SK-N-SH treated with all-trans-retinoic acid at 6 μM for 48 hours (cell line): Measurements from ENCODE around the gene SORCS3.

Experiments
- ATAC-seq: fragments of 200-7000 bp; cut with Tn5 transposase; 3 replicates; pipeline ENCODE4 v1.9.1; 2020; ENCODE audit warnings: mild to moderate bottlenecking, moderate library complexity
- ARNTL ChIP-seq: fragments of 450-650 bp; formaldehyde crosslinking; IDR thresholded peaks from 2 replicates; pipeline ENCODE4 v1.5.0; 2020; ENCODE audit warnings: low read depth, mild to moderate bottlenecking, moderate library complexity, borderline replicate concordance
- BACH2 ChIP-seq: fragments of 250-450 bp; sonication (Bioruptor Pico); IDR thresholded peaks from 2 replicates; pipeline ENCODE4 v1.9.0; 2021; ENCODE audit warnings: mild to moderate bottlenecking, borderline replicate concordance
- CREB5 ChIP-seq: fragments of 250-450 bp; sonication (Bioruptor Pico); IDR thresholded peaks from 2 replicates; pipeline ENCODE4 v1.5.1; 2020; ENCODE audit warnings: low read depth, mild to moderate bottlenecking, moderate library complexity
- ESRRG ChIP-seq: fragments of 250-450 bp; sonication (Bioruptor Pico); IDR thresholded peaks from 2 replicates; pipeline ENCODE4 v1.6.1; 2021; ENCODE audit warnings: mild to moderate bottlenecking
- ISL1 ChIP-seq: fragments of 250-450 bp; sonication (Bioruptor Pico); IDR thresholded peaks from 2 replicates; pipeline ENCODE4 v2.1.2; 2022; ENCODE audit warnings: mild to moderate bottlenecking, moderate library complexity
- OSR1 ChIP-seq: fragments of 250-450 bp; sonication (Bioruptor Pico); IDR thresholded peaks from 2 replicates; pipeline ENCODE4 v1.8.0; 2022; ENCODE audit warnings: moderate library complexity, mild to moderate bottlenecking, inconsistent platforms
- RARB ChIP-seq: fragments of 250-450 bp; sonication (Bioruptor Pico); IDR thresholded peaks from 2 replicates; pipeline ENCODE4 v1.8.0; 2021; ENCODE audit warnings: mild to moderate bottlenecking, moderate library complexity
- SNAI2 ChIP-seq: fragments of 250-450 bp; sonication (Bioruptor Pico); IDR thresholded peaks from 2 replicates; pipeline ENCODE4 v1.5.0; 2020; ENCODE audit warnings: mild to moderate bottlenecking, moderate library complexity
- TCF4 ChIP-seq: fragments of 250-450 bp; sonication (Bioruptor Pico); IDR thresholded peaks from 2 replicates; pipeline ENCODE4 v1.8.0; 2021; ENCODE audit warnings: mild to moderate bottlenecking, moderate library complexity, borderline replicate concordance
- TOX ChIP-seq: fragments of 250-450 bp; sonication (Bioruptor Pico); IDR thresholded peaks from 2 replicates; pipeline ENCODE4 v1.8.0; 2021; ENCODE audit warnings: mild to moderate bottlenecking, moderate library complexity, borderline replicate concordance
- TSHZ2 ChIP-seq: fragments of 250-450 bp; sonication (Bioruptor Pico); IDR thresholded peaks from 2 replicates; pipeline ENCODE4 v1.5.0; 2020; ENCODE audit warnings: mild to moderate bottlenecking, moderate library complexity
- ZC3H10 ChIP-seq: fragments of 250-450 bp; sonication (Bioruptor Pico); IDR thresholded peaks from 2 replicates; pipeline ENCODE4 v1.5.1; 2021; ENCODE audit warnings: mild to moderate bottlenecking, moderate library complexity
- ZFP3 ChIP-seq: fragments of 250-450 bp; sonication (Bioruptor Pico); IDR thresholded peaks from 2 replicates; pipeline ENCODE4 v1.5.0; 2020; ENCODE audit warnings: mild to moderate bottlenecking, moderate library complexity
- ZFP30 ChIP-seq: fragments of 450-650 bp; formaldehyde crosslinking; IDR thresholded peaks from 2 replicates; pipeline ENCODE4 v1.5.0; 2022; ENCODE audit warnings: mild to moderate bottlenecking, moderate library complexity
- ZNF565 ChIP-seq: fragments of 450-650 bp; formaldehyde crosslinking; conservative IDR thresholded peaks from 2 replicates; pipeline ENCODE4 v1.5.0; 2020; ENCODE audit warnings: low read depth, mild to moderate bottlenecking, moderate library complexity
- ZNF70 ChIP-seq: fragments of 450-650 bp; formaldehyde crosslinking; IDR thresholded peaks from 2 replicates; pipeline ENCODE4 v1.5.0; 2020; ENCODE audit warnings: mild to moderate bottlenecking, moderate library complexity
- ZNF8 ChIP-seq: fragments of 450-650 bp; formaldehyde crosslinking; IDR thresholded peaks from 2 replicates; pipeline ENCODE4 v1.5.0; 2020; ENCODE audit warnings: mild to moderate bottlenecking, moderate library complexity
- TF ChIP-seq, protein P1 (sequence below): fragments of 250-450 bp; sonication (Bioruptor Pico); IDR thresholded peaks from 2 replicates; pipeline ENCODE4 v1.5.1; 2021; ENCODE audit warnings: mild to moderate bottlenecking, moderate library complexity
- TF ChIP-seq, protein P2 (sequence below): fragments of 250-450 bp; sonication (Bioruptor Pico); IDR thresholded peaks from 2 replicates; pipeline ENCODE4 v1.8.0; 2020; ENCODE audit warnings: mild to moderate bottlenecking, moderate library complexity, borderline replicate concordance
- TF ChIP-seq, protein P3 (sequence below): fragments of 250-450 bp; sonication (Bioruptor Pico); IDR thresholded peaks from 2 replicates; pipeline ENCODE4 v1.8.0; 2021; ENCODE audit warnings: low read depth, mild to moderate bottlenecking, moderate library complexity, borderline replicate concordance

The SORCS3 gene

DNA sequence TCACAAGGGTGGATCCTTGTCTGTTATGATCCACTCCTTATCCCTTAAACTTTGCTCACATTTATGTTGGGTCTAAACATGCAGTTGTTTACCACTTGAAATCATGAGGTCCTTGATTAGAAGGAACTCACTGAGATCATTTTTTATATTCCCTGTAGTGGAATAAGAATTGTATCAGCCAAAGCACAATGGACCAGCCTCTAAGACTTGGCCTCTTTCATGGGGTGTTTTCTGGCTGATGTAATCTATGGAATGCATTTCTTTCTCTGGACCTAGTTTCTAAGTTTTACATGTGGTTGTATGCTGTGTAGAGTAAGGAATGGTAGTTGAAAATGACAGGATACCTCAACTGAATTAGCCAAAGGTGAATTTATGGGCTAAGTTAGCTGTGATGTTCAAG lies 376.6 kb downstream of the SORCS3 start:
- TF ChIP-seq TSHZ2 (CRISPR knock-in tag) (no peak), ZFP3 (CRISPR knock-in tag) (no peak), BACH2 (CRISPR knock-in tag) (no peak), ESRRG (CRISPR knock-in tag) (no peak), SNAI2 (CRISPR knock-in tag) (no peak), TCF4 (no peak), ZNF565 (CRISPR knock-in tag) (no peak), ARNTL (no peak)
- TF ChIP-seq, protein P1, sequence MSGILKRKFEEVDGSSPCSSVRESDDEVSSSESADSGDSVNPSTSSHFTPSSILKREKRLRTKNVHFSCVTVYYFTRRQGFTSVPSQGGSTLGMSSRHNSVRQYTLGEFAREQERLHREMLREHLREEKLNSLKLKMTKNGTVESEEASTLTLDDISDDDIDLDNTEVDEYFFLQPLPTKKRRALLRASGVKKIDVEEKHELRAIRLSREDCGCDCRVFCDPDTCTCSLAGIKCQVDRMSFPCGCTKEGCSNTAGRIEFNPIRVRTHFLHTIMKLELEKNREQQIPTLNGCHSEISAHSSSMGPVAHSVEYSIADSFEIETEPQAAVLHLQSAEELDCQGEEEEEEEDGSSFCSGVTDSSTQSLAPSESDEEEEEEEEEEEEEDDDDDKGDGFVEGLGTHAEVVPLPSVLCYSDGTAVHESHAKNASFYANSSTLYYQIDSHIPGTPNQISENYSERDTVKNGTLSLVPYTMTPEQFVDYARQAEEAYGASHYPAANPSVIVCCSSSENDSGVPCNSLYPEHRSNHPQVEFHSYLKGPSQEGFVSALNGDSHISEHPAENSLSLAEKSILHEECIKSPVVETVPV: no peak
- ATAC-seq: no peak

GRCh38 chr10:105023211-105024111 lies 382.4 kb downstream of the SORCS3 start:
- TF ChIP-seq SNAI2 (CRISPR knock-in tag) (no peak), RARB (CRISPR knock-in tag) (no peak), ZC3H10 (CRISPR knock-in tag) (no peak), ISL1 (CRISPR knock-in tag) (no peak), ARNTL (no peak), ZFP3 (CRISPR knock-in tag) (no peak), OSR1 (no peak), ZNF8 (CRISPR knock-in tag) (no peak), TSHZ2 (CRISPR knock-in tag) (no peak), ZFP30 (CRISPR knock-in tag) (no peak), TCF4 (no peak), CREB5 (CRISPR knock-in tag) (no peak), BACH2 (CRISPR knock-in tag) (no peak), ZNF70 (CRISPR knock-in tag) (no peak), ZNF565 (CRISPR knock-in tag) (no peak), TOX (CRISPR knock-in tag) (no peak)
- TF ChIP-seq, protein P1: no peak
- TF ChIP-seq, protein P2, sequence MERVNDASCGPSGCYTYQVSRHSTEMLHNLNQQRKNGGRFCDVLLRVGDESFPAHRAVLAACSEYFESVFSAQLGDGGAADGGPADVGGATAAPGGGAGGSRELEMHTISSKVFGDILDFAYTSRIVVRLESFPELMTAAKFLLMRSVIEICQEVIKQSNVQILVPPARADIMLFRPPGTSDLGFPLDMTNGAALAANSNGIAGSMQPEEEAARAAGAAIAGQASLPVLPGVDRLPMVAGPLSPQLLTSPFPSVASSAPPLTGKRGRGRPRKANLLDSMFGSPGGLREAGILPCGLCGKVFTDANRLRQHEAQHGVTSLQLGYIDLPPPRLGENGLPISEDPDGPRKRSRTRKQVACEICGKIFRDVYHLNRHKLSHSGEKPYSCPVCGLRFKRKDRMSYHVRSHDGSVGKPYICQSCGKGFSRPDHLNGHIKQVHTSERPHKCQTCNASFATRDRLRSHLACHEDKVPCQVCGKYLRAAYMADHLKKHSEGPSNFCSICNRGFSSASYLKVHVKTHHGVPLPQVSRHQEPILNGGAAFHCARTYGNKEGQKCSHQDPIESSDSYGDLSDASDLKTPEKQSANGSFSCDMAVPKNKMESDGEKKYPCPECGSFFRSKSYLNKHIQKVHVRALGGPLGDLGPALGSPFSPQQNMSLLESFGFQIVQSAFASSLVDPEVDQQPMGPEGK: no peak
- TF ChIP-seq, protein P3, sequence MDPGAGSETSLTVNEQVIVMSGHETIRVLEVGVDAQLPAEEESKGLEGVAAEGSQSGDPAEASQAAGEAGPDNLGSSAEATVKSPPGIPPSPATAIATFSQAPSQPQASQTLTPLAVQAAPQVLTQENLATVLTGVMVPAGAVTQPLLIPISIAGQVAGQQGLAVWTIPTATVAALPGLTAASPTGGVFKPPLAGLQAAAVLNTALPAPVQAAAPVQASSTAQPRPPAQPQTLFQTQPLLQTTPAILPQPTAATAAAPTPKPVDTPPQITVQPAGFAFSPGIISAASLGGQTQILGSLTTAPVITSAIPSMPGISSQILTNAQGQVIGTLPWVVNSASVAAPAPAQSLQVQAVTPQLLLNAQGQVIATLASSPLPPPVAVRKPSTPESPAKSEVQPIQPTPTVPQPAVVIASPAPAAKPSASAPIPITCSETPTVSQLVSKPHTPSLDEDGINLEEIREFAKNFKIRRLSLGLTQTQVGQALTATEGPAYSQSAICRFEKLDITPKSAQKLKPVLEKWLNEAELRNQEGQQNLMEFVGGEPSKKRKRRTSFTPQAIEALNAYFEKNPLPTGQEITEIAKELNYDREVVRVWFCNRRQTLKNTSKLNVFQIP (CRISPR knock-in tag): no peak
- no peak for ATAC-seq
